Astrocyte (in vitro differentiated cells and primary cell): ENCODE results near the gene OR10G4. TPM values are rescaled to one million over a fixed set of nuclear protein-coding genes. Genes with fewer than 3 reads are reported as not detected.

Experiments
- DNase-seq: peaks from one replicate; pipeline ENCODE4 v3.0.0-alpha.2; 2010; ENCODE audit warnings: low read depth
- FAIRE-seq: peaks from 2 replicates; lab custom pipeline; 2011; peaks lifted over from hg19 to GRCh38; lab: Jason Lieb, UNC
- H2AFZ ChIP-seq: 2 replicates; pipeline ENCODE4 v1.6.0; 2012; ENCODE audit warnings: low read depth, low read length, inconsistent platforms
- H3K27ac ChIP-seq: 2 replicates; pipeline ENCODE4 v1.5.1; 2011; ENCODE audit warnings: low read depth, low read length, inconsistent platforms
- H3K27me3 ChIP-seq: 2 replicates; pipeline ENCODE4 v1.6.0; 2011; ENCODE audit warnings: low read length, inconsistent platforms; ENCODE audit not compliant: insufficient read depth
- H3K36me3 ChIP-seq: 2 replicates; pipeline ENCODE4 v1.5.1; 2011; ENCODE audit warnings: low read length, inconsistent platforms; ENCODE audit not compliant: insufficient read depth
- H3K4me1 ChIP-seq: 2 replicates; pipeline ENCODE4 v1.5.1; 2011; ENCODE audit warnings: low read length, inconsistent platforms; ENCODE audit not compliant: insufficient read depth
- H3K4me2 ChIP-seq: 2 replicates; pipeline ENCODE4 v1.6.0; 2012; ENCODE audit warnings: low read length, inconsistent platforms
- H3K4me3 ChIP-seq: 2 replicates; pipeline ENCODE4 v1.5.1; 2011; ENCODE audit warnings: low read depth, mild to moderate bottlenecking, low read length, inconsistent platforms; ENCODE audit not compliant: insufficient read depth
- H3K79me2 ChIP-seq: 2 replicates; pipeline ENCODE4 v1.6.0; 2012; ENCODE audit warnings: mild to moderate bottlenecking, low read length, inconsistent platforms; ENCODE audit not compliant: insufficient read depth
- H3K9ac ChIP-seq: 2 replicates; pipeline ENCODE4 v1.6.0; 2012; ENCODE audit warnings: mild to moderate bottlenecking, low read length, inconsistent platforms
- H3K9me3 ChIP-seq: 2 replicates; pipeline ENCODE4 v1.5.1; 2012; ENCODE audit warnings: low read depth, mild to moderate bottlenecking, low read length, inconsistent platforms; ENCODE audit not compliant: insufficient read depth
- H4K20me1 ChIP-seq: 2 replicates; pipeline ENCODE4 v1.6.0; 2012; ENCODE audit warnings: low read length, inconsistent platforms; ENCODE audit not compliant: insufficient read depth
- H3K27ac Mint-ChIP-seq: one replicate; pipeline ENCODE4 v1.8.0; 2021; ENCODE audit warnings: mild to moderate bottlenecking, mixed read lengths; ENCODE audit not compliant: unreplicated experiment
- H3K27me3 Mint-ChIP-seq: one replicate; pipeline ENCODE4 v1.8.0; 2021; ENCODE audit warnings: low read depth, mixed read lengths; ENCODE audit not compliant: unreplicated experiment
- H3K36me3 Mint-ChIP-seq: one replicate; pipeline ENCODE4 v1.8.0; 2021; ENCODE audit warnings: low read depth, mixed read lengths; ENCODE audit not compliant: unreplicated experiment
- H3K4me1 Mint-ChIP-seq: one replicate; pipeline ENCODE4 v1.8.0; 2021; ENCODE audit warnings: low read depth, mixed read lengths; ENCODE audit not compliant: unreplicated experiment
- H3K4me3 Mint-ChIP-seq: one replicate; pipeline ENCODE4 v1.8.0; 2021; ENCODE audit warnings: mild to moderate bottlenecking, moderate library complexity, mixed read lengths; ENCODE audit not compliant: unreplicated experiment
- H3K9me3 Mint-ChIP-seq: one replicate; pipeline ENCODE4 v1.8.0; 2021; ENCODE audit warnings: mild to moderate bottlenecking, mixed read lengths; ENCODE audit not compliant: unreplicated experiment
- CTCF ChIP-seq: IDR thresholded peaks from 2 replicates; pipeline ENCODE4 v1.5.1; 2011; ENCODE audit warnings: low read depth, mild to moderate bottlenecking, inconsistent platforms, low read length, moderate library complexity; ENCODE audit not compliant: insufficient read depth
- EZH2 ChIP-seq: IDR thresholded peaks from 2 replicates; pipeline ENCODE4 v1.6.1; 2012; ENCODE audit warnings: mild to moderate bottlenecking, low read length, inconsistent platforms; ENCODE audit not compliant: insufficient read depth
- total RNA-seq: library from RNA; stranded (reverse); gene quantifications from 2 replicates; pipeline ENCODE4 v1.2.1, GENCODE V29; 2021

The OR10G4 gene
- total RNA-seq, 1 donor from 2014 or later: not detected

- Histone ChIP-seq H3K4me1 (no peaks in the 10 kb centered on the region), H3K27me3 (no peaks in the 10 kb centered on the region), H3K9me3 (no peaks in the 10 kb centered on the region), H4K20me1 (no peaks in the 10 kb centered on the region), H3K4me2 (no peak within 1 kb of the TSS), H3K4me3 (no peak within 1 kb of the TSS), H2AFZ (no peak within 1 kb of the TSS), H3K9ac (no peak within 1 kb of the TSS), H3K36me3 (no peaks in the 10 kb centered on the region), H3K79me2 (no peaks in the 10 kb centered on the region), H3K27ac (no peak within 1 kb of the TSS)
- peaks cover 5% of the 10 kb centered on the region for H3K27me3 Mint-ChIP-seq
- H3K9me3 Mint-ChIP-seq: no peaks in the 10 kb centered on the region
- H3K36me3 Mint-ChIP-seq: no peaks in the 10 kb centered on the region
- no peak within 1 kb of the TSS for H3K27ac Mint-ChIP-seq
- no peaks in the 10 kb centered on the region for H3K4me1 Mint-ChIP-seq
- FAIRE-seq: no peak
- no peak for DNase-seq
- H3K4me3 Mint-ChIP-seq: no peak within 1 kb of the TSS
- TF ChIP-seq CTCF (no peak), EZH2 (no peak)
Measured at GRCh38 chr11:124026498-124026897, 13.7 kb downstream of the OR10G4 start, which contains the start of gene OR10G8. Gene OR10G8 (plus strand): TSS chr11:124026798. CDS start chr11:124029623, 2,825 bp downstream.

DNA sequence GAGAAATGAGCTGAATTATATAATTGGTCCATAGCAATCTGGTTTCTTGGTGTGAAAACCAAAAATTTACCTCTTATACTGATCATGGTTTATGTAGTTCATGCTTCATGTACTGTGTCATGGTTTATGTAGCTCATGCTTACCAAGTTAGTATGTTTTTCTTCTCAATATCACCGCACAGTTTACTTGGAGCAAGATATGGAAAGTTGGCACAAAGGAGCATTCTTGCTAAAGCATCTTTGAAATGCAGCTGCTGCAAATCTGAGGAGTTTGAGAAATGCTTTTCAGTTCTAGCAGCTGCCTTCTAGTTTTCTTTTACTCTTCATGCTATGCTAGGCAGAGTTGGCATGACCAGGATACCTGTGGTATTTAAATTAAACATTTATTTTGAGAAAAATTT lies 23.9 kb downstream of the OR10G4 start:
- FAIRE-seq (no peak), DNase-seq (no peak)
- H3K9ac ChIP-seq: no peak overlapping the region
- H3K36me3 ChIP-seq: no peaks in the 10 kb centered on the region
- no peaks in the 10 kb centered on the region for H3K27me3 ChIP-seq
- H3K27me3 Mint-ChIP-seq: no peaks in the 10 kb centered on the region
- H3K27ac Mint-ChIP-seq: no peak overlapping the region
- no peaks in the 10 kb centered on the region for H4K20me1 ChIP-seq
- H3K9me3 Mint-ChIP-seq: no peaks in the 10 kb centered on the region
- H3K4me2 ChIP-seq: no peak overlapping the region
- H3K4me1 Mint-ChIP-seq: no peaks in the 10 kb centered on the region
- TF ChIP-seq CTCF (no peak), EZH2 (no peak)
- H3K4me1 ChIP-seq: no peaks in the 10 kb centered on the region
- no peaks in the 10 kb centered on the region for H3K9me3 ChIP-seq
- H3K27ac ChIP-seq: no peak overlapping the region
- H2AFZ ChIP-seq: no peak overlapping the region
- no peak overlapping the region for H3K4me3 Mint-ChIP-seq
- H3K79me2 ChIP-seq: no peaks in the 10 kb centered on the region
- H3K4me3 ChIP-seq: no peak overlapping the region
- no peaks in the 10 kb centered on the region for H3K36me3 Mint-ChIP-seq

GRCh38 chr11:124039557-124039956 lies 26.8 kb downstream of the OR10G4 start:
- Mint-ChIP-seq H3K27me3 (no peaks in the 10 kb centered on the region), H3K4me3 (no peak overlapping the region), H3K4me1 (no peaks in the 10 kb centered on the region), H3K36me3 (no peaks in the 10 kb centered on the region), H3K9me3 (no peaks in the 10 kb centered on the region), H3K27ac (no peak overlapping the region)
- no peak for FAIRE-seq
- no peak overlapping the region for H3K4me3 ChIP-seq
- no peaks in the 10 kb centered on the region for H3K36me3 ChIP-seq
- no peak overlapping the region for H3K4me2 ChIP-seq
- H2AFZ ChIP-seq: no peak overlapping the region
- H3K4me1 ChIP-seq: no peaks in the 10 kb centered on the region
- H3K9me3 ChIP-seq: no peaks in the 10 kb centered on the region
- no peaks in the 10 kb centered on the region for H4K20me1 ChIP-seq
- H3K27ac ChIP-seq: no peak overlapping the region
- DNase-seq: no peak
- TF ChIP-seq CTCF (no peak), EZH2 (no peak)
- H3K27me3 ChIP-seq: no peaks in the 10 kb centered on the region
- no peak overlapping the region for H3K9ac ChIP-seq
- H3K79me2 ChIP-seq: no peaks in the 10 kb centered on the region
